NOMO-1 treated with DMSO at 0.1 percent for 48 hours (cell line): ENCODE measurements around the gene GRIP2.

ENCODE experiments used
- DNase-seq: peaks from one replicate; lab custom pipeline; 2025; ENCODE audit not compliant: unreplicated experiment; lab: John Stamatoyannopoulos, UW

GRIP2 gene

GRCh38 chr3:14439501-14440167, 100.5 kb downstream of the GRIP2 start:
- peak; percentile 88 for DNase-seq
